Peyer's patch (tissue), 4 donors: ENCODE data around the gene IQGAP2.

Source experiments
- CTCF ChIP-seq, 6 experiments: fragments of 450-650 bp in 4 of 6; fragments of 200-600 bp in 2 of 6; sonication (generic) in 1 of 6; IDR thresholded peaks; one replicate each; pipeline ENCODE4 v1.5.1; 2017 to 2019; ENCODE audit warnings: antibody characterized with exemption in 6 of 6, mild to moderate bottlenecking in 3 of 6, moderate library complexity in 1 of 6
- POLR2A ChIP-seq, 2 donors: fragments of 450-650 bp; IDR thresholded peaks; one replicate each; pipeline ENCODE4 v1.5.1; 2017; ENCODE audit warnings: antibody characterized with exemption in 2 of 2, mild to moderate bottlenecking in 2 of 2, moderate library complexity in 2 of 2

- TF ChIP-seq CTCF (IDR thresholded peaks at IDR 0.05) (no peak), POLR2A (IDR thresholded peaks at IDR 0.05) (no peak)
These were observed 134.0 kb downstream of the IQGAP2 start for GRCh38 chr5:76537073-76537543.
